ENCODE results near the gene R3HDM2. TPM values are rescaled to one million over a fixed set of nuclear protein-coding genes. Genes with fewer than 3 reads are reported as not detected.
A peak's percentile ranks its signal among the peaks of the same experiment; 100 is the strongest.
"Not testable (repeated sequence)": the region's sequence is repeated elsewhere in the genome, so short reads cannot be mapped to it uniquely, and the experiment has no call there.

The R3HDM2 gene
- total and polyA plus RNA-seq, 2 donors from 2014 or later: 16.5 to 67.3 TPM

DNA sequence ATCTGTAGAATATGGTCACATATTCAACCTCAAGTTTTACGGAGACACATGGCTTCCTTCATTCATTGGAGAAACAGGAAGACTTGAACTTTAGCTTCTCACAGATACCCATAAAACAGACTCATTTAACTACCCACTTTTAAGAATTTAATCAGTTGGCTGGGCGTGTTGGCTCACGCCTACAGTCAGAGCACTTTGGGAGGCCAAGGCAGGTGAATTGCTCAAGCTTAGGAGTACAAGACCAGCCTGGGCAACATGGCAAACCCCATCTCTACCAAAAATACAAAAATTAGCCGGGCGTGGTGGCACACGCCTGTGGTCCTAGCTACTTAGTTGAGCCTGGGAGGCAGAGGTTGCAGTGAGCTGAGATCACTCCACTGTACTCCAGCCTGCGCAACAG lies 115.2 kb downstream of the R3HDM2 start:
- no peak overlapping the region for H3K4me3 ChIP-seq (ENCODE audit: low read length in 3 of 3)
- no peaks in the 10 kb centered on the region for H3K4me1 ChIP-seq (ENCODE audit: control insufficient read depth in 2 of 3, insufficient read depth in 2 of 3, low read depth in 1 of 3, low read length in 3 of 3)
- H3K27ac ChIP-seq (ENCODE audit: low read depth in 2 of 2, low read length in 2 of 2): no peak overlapping the region
- TF ChIP-seq, protein P1, sequence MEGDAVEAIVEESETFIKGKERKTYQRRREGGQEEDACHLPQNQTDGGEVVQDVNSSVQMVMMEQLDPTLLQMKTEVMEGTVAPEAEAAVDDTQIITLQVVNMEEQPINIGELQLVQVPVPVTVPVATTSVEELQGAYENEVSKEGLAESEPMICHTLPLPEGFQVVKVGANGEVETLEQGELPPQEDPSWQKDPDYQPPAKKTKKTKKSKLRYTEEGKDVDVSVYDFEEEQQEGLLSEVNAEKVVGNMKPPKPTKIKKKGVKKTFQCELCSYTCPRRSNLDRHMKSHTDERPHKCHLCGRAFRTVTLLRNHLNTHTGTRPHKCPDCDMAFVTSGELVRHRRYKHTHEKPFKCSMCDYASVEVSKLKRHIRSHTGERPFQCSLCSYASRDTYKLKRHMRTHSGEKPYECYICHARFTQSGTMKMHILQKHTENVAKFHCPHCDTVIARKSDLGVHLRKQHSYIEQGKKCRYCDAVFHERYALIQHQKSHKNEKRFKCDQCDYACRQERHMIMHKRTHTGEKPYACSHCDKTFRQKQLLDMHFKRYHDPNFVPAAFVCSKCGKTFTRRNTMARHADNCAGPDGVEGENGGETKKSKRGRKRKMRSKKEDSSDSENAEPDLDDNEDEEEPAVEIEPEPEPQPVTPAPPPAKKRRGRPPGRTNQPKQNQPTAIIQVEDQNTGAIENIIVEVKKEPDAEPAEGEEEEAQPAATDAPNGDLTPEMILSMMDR (IDR thresholded peaks at IDR 0.05; ENCODE audit: borderline replicate concordance, extremely low read depth, insufficient read depth): no peak
- FAIRE-seq: no peak
- no peak overlapping the region for H3K9ac ChIP-seq (ENCODE audit: low read length in 3 of 3)
- no peaks in the 10 kb centered on the region for H3K36me3 ChIP-seq (ENCODE audit: control insufficient read depth in 2 of 3, insufficient read depth in 3 of 3, low read length in 3 of 3)
- no peaks in the 10 kb centered on the region for H3K9me3 ChIP-seq (ENCODE audit: control insufficient read depth in 2 of 3, insufficient read depth in 1 of 3, low read length in 3 of 3)
- H3K27me3 ChIP-seq (ENCODE audit: control insufficient read depth, insufficient read depth, low read length): no peaks in the 10 kb centered on the region
- DNase-seq: no peak
- intact Hi-C loops (cut with DNase I): no loop called here

DNA sequence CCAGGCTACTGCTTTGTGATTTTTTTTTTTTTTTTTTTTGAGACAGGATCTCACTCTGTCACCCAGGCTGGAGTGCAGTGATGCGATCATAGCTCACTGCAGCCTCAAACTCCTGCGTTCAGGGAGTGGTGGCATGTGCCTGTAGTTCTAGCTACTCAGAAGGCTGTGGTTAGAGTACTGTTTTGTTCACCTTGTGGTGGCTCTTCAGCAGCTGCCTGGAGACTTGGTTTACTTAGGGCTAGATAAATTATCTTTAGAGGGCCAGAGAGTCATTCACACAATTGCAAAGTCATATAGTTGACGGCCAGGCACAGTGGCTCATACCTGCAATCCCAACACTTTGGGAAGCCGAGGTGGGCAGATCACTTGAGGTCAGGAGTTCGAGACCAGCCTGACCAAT lies 118.6 kb downstream of the R3HDM2 start:
- H3K9ac ChIP-seq (ENCODE audit: low read length in 3 of 3); H3K4me3 ChIP-seq (ENCODE audit: low read length in 3 of 3); H3K27me3 ChIP-seq (ENCODE audit: control insufficient read depth, insufficient read depth, low read length); FAIRE-seq; H3K36me3 ChIP-seq (ENCODE audit: control insufficient read depth in 2 of 3, insufficient read depth in 3 of 3, low read length in 3 of 3); H3K27ac ChIP-seq (ENCODE audit: low read depth in 2 of 2, low read length in 2 of 2); H3K9me3 ChIP-seq (ENCODE audit: control insufficient read depth in 2 of 3, insufficient read depth in 1 of 3, low read length in 3 of 3); H3K4me1 ChIP-seq (ENCODE audit: control insufficient read depth in 2 of 3, insufficient read depth in 2 of 3, low read depth in 1 of 3, low read length in 3 of 3); intact Hi-C loops (cut with DNase I); DNase-seq: not testable (repeated sequence)

DNA sequence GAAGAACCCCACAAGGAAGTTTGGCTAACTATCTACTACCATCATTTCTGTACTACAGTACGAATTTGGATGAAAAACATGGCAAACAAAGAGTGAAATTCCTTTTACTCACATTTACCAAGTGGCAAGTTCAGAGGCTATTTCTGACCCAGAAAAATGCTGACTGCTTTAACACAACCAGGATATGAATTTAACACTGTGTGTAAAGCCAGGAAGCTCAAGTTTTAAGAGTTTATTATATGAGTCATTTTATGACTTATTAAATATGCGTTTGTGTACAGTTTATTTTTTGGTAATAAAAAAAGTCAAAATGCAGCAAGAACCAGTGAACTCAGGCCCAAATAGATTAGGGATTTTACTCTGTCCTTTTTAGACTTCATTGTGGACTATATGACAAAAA lies 121.4 kb downstream of the R3HDM2 start:
- no peaks in the 10 kb centered on the region for H3K27me3 ChIP-seq (ENCODE audit: control insufficient read depth, insufficient read depth, low read length)
- peak overlapping the region in 1 of 2 donors; percentile 9 for H3K27ac ChIP-seq (ENCODE audit: low read depth in 2 of 2, low read length in 2 of 2)
- FAIRE-seq (no peak), DNase-seq (no peak)
- intact Hi-C loops (cut with DNase I): loop anchor here (5.0 kb wide), 1 partner anchor 138 kb away; no protein-coding TSS in a partner anchor
- no peak overlapping the region for H3K9ac ChIP-seq (ENCODE audit: low read length in 3 of 3)
- H3K4me1 ChIP-seq (ENCODE audit: control insufficient read depth in 2 of 3, insufficient read depth in 2 of 3, low read depth in 1 of 3, low read length in 3 of 3): no peaks in the 10 kb centered on the region
- no peaks in the 10 kb centered on the region for H3K9me3 ChIP-seq (ENCODE audit: control insufficient read depth in 2 of 3, insufficient read depth in 1 of 3, low read length in 3 of 3)
- TF ChIP-seq, protein P1 (IDR thresholded peaks at IDR 0.05; ENCODE audit: borderline replicate concordance, extremely low read depth, insufficient read depth): no peak
- peaks cover 0 to under 1% (median 0%) of the 10 kb centered on the region in 3 donors for H3K36me3 ChIP-seq (ENCODE audit: control insufficient read depth in 2 of 3, insufficient read depth in 3 of 3, low read length in 3 of 3)
- no peak overlapping the region for H3K4me3 ChIP-seq (ENCODE audit: low read length in 3 of 3)

DNA sequence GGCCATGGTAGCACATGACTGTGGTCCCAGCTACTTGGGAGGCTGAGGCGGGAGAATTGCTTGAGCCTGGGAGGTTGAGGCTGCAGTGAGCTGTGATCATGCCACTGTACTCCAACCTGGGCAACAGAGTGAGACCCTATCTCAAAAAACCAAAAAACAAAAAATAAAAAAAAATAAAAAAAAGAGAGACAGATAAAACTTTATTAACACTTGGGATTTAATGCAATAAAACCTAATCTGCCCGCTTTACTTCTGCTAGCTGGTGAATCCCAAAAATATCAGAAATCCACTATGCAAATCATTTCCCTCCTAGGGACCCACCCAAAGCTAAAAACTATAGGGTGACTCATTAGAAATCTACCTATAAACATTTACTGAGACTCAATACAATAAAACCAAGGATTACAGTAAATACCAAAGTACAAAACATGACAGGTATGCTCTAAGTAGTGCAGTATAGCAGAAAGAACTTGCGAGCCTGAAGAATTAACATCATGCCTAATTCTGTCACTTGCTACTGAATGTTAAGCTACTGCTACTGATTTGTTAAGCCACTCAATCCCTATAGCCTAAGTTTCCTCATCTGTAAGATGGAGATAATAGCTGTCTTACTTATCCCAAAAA lies 129.8 kb downstream of the R3HDM2 start:
- intact Hi-C loops (cut with DNase I): no loop called here
- no peak overlapping the region for H3K9ac ChIP-seq (ENCODE audit: low read length in 3 of 3)

More for the DNA sequence above, 129.8 kb downstream of the R3HDM2 start:
- FAIRE-seq (no peak), DNase-seq (no peak)
- no peaks in the 10 kb centered on the region for H3K9me3 ChIP-seq (ENCODE audit: control insufficient read depth in 2 of 3, insufficient read depth in 1 of 3, low read length in 3 of 3)
- no peaks in the 10 kb centered on the region for H3K4me1 ChIP-seq (ENCODE audit: control insufficient read depth in 2 of 3, insufficient read depth in 2 of 3, low read depth in 1 of 3, low read length in 3 of 3)
- no peak overlapping the region for H3K27ac ChIP-seq (ENCODE audit: low read depth in 2 of 2, low read length in 2 of 2)
- H3K27me3 ChIP-seq (ENCODE audit: control insufficient read depth, insufficient read depth, low read length): no peaks in the 10 kb centered on the region
- no peak overlapping the region for H3K4me3 ChIP-seq (ENCODE audit: low read length in 3 of 3)
- TF ChIP-seq, protein P1 (IDR thresholded peaks at IDR 0.05; ENCODE audit: borderline replicate concordance, extremely low read depth, insufficient read depth): no peak
- H3K36me3 ChIP-seq (ENCODE audit: control insufficient read depth in 2 of 3, insufficient read depth in 3 of 3, low read length in 3 of 3): peaks cover 4 to 24% (median 17%) of the 10 kb centered on the region in 3 donors
